ENCODE data around the gene CPT1A.

Gene CPT1A

GRCh38 chr11:68709062-68709461, 132.7 kb downstream of the CPT1A start:
- Mint-ChIP-seq H3K4me3 (no peak overlapping the region), H3K4me1 (no peaks in the 10 kb centered on the region), H3K27ac (no peak overlapping the region), H3K9me3 (no peaks in the 10 kb centered on the region), H3K36me3 (no peaks in the 10 kb centered on the region)
- DNase-seq (ENCODE audit: low spot score in 2 of 2) (no peak), ATAC-seq (no peak)

- DNase-seq (ENCODE audit: low spot score in 2 of 2) (no peak), ATAC-seq (no peak)
- H3K4me3 Mint-ChIP-seq: no peak overlapping the region
- H3K36me3 Mint-ChIP-seq: no peaks in the 10 kb centered on the region
- no peaks in the 10 kb centered on the region for H3K9me3 Mint-ChIP-seq
- H3K27ac Mint-ChIP-seq: no peak overlapping the region
- H3K4me1 Mint-ChIP-seq: no peaks in the 10 kb centered on the region
These were observed 134.2 kb downstream of the CPT1A start for GRCh38 chr11:68707527-68707926.

- no peaks in the 10 kb centered on the region for H3K9me3 Mint-ChIP-seq
- no peaks in the 10 kb centered on the region for H3K4me1 Mint-ChIP-seq
- no peak for DNase-seq (ENCODE audit: low spot score in 2 of 2)
- no peak for ATAC-seq
- H3K27ac Mint-ChIP-seq: no peak overlapping the region
- H3K4me3 Mint-ChIP-seq: no peak overlapping the region
- H3K36me3 Mint-ChIP-seq: no peaks in the 10 kb centered on the region
These were observed 136.8 kb downstream of the CPT1A start for GRCh38 chr11:68704887-68705286.

Data from stimulated activated effector memory CD8-positive, alpha-beta T cell treated with anti-CD3 and anti-CD28 coated beads, Interleukin-12 subunit alpha, Interleukin-12 subunit beta, amount 100 ng/mL, for 72 hours (primary cell).